A673 (cell line): ENCODE data around the gene TMC4. TPM values are rescaled to one million over a fixed set of nuclear protein-coding genes. Genes with fewer than 3 reads are reported as not detected.

Source experiments
- BruUV-seq: library from RNA; stranded (reverse); fragments of 400-500 nt; replicated peaks from 2 replicates; lab custom pipeline; 2021; lab: Mats Ljungman, UMichigan
- CTCF ChIA-PET: fragments of 300-600 bp; sonication (Branson Sonifier 250); formaldehyde crosslinking; loops from one replicate; lab custom pipeline; 2022; ENCODE audit warnings: antibody characterized with exemption; lab: Charles Lee
- POLR2A ChIA-PET: fragments of 300-600 bp; sonication (Branson Sonifier 250); formaldehyde crosslinking; loops from one replicate; lab custom pipeline; 2022; ENCODE audit warnings: antibody characterized with exemption; ENCODE audit not compliant: low non-redundant PET; lab: Charles Lee
- DNase-seq: peaks from one replicate; pipeline ENCODE4 v3.0.0-alpha.2; 2015; ENCODE audit warnings: low spot score
- H3K27ac ChIP-seq: fragments of 200-600 bp; sonication (generic); 2 replicates; pipeline ENCODE4 v1.5.1; 2016; ENCODE audit warnings: mixed run types, low read depth, mild to moderate bottlenecking, mixed read lengths, antibody characterized with exemption, low read length; ENCODE audit not compliant: poor library complexity, severe bottlenecking
- H3K27me3 ChIP-seq: fragments of 200-600 bp; sonication (generic); replicated peaks from 2 replicates; pipeline ENCODE4 v1.6.1; 2017; ENCODE audit warnings: mixed run types, low read depth, mild to moderate bottlenecking, mixed read lengths, antibody characterized with exemption, low read length; ENCODE audit not compliant: insufficient read depth, poor library complexity
- H3K36me3 ChIP-seq: fragments of 200-600 bp; sonication (generic); 2 replicates; pipeline ENCODE4 v1.6.1; 2016; ENCODE audit warnings: mixed run types, mild to moderate bottlenecking, mixed read lengths, antibody characterized with exemption, low read length; ENCODE audit not compliant: insufficient read depth, poor library complexity, severe bottlenecking
- H3K4me1 ChIP-seq: fragments of 200-600 bp; sonication (generic); 2 replicates; pipeline ENCODE4 v1.6.1; 2017; ENCODE audit warnings: mixed run types, mild to moderate bottlenecking, mixed read lengths, antibody characterized with exemption, low read length; ENCODE audit not compliant: insufficient read depth, poor library complexity, severe bottlenecking
- H3K4me3 ChIP-seq: fragments of 200-600 bp; sonication (generic); 2 replicates; pipeline ENCODE4 v1.5.1; 2016; ENCODE audit warnings: low read depth, mixed run types, mild to moderate bottlenecking, mixed read lengths, low read length; ENCODE audit not compliant: poor library complexity, severe bottlenecking
- H3K9me3 ChIP-seq: fragments of 200-600 bp; sonication (generic); 2 replicates; pipeline ENCODE4 v1.6.1; 2016; ENCODE audit warnings: mixed run types, low read depth, mild to moderate bottlenecking, mixed read lengths, antibody characterized with exemption, low read length; ENCODE audit not compliant: poor library complexity, severe bottlenecking
- EZH2 ChIP-seq: fragments of 200-600 bp; sonication (generic); IDR thresholded peaks from 2 replicates; pipeline ENCODE4 v1.6.1; 2017; ENCODE audit warnings: borderline replicate concordance, low read depth, mild to moderate bottlenecking, mixed read lengths, antibody characterized with exemption, low read length; ENCODE audit not compliant: poor library complexity, severe bottlenecking
- intact Hi-C: fragments of 100-400 bp; cut with micrococcal nuclease; formaldehyde crosslinking; loops from one replicate; pipeline ENCODE4 v1.10.0; 2022; ENCODE audit not compliant: unreplicated experiment
- total RNA-seq: library from RNA; stranded (reverse); gene quantifications from 2 replicates; pipeline ENCODE4 v1.2.3, GENCODE V29; 2021
- TF ChIP-seq, protein P1 (sequence below): fragments of 300-800, 200-600 bp; sonication (generic); conservative IDR thresholded peaks from 2 replicates; pipeline ENCODE4 v1.5.1; 2017; ENCODE audit warnings: low read depth, mild to moderate bottlenecking, antibody characterized with exemption, low read length, moderate library complexity, mixed read lengths

Gene TMC4
- total RNA-seq, 1 experiment from 2014 or later: 0.58 TPM

DNA sequence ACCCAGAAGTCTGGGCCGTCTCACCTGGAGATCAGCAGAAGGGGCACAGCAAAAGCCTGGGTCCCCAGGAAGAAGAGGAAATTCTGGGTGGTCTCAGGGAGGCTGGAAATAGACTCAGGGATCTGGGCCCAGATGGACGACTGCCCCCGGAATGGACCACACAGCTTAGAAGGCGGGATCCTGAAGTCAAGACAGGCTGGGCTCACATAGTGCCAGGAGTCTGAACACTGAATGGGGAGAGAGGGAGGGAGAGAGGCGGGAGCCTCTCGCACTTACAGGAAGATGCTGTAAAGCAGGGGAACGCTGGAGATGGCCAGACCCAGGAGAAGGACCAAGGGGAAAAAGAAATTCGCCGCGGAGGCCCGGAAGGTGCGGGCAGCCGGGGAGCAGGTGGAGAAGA is 12.1 kb downstream of the TMC4 start:
- H3K4me3 ChIP-seq: peak overlapping the region; percentile 63
- H3K36me3 ChIP-seq: peaks cover 21% of the 10 kb centered on the region
- TF ChIP-seq EZH2: no peak
- TF ChIP-seq, protein P1, sequence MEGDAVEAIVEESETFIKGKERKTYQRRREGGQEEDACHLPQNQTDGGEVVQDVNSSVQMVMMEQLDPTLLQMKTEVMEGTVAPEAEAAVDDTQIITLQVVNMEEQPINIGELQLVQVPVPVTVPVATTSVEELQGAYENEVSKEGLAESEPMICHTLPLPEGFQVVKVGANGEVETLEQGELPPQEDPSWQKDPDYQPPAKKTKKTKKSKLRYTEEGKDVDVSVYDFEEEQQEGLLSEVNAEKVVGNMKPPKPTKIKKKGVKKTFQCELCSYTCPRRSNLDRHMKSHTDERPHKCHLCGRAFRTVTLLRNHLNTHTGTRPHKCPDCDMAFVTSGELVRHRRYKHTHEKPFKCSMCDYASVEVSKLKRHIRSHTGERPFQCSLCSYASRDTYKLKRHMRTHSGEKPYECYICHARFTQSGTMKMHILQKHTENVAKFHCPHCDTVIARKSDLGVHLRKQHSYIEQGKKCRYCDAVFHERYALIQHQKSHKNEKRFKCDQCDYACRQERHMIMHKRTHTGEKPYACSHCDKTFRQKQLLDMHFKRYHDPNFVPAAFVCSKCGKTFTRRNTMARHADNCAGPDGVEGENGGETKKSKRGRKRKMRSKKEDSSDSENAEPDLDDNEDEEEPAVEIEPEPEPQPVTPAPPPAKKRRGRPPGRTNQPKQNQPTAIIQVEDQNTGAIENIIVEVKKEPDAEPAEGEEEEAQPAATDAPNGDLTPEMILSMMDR: no peak
- no peaks in the 10 kb centered on the region for H3K9me3 ChIP-seq
- H3K27ac ChIP-seq: peak overlapping the region; percentile 73
- H3K4me1 ChIP-seq: peaks cover 9% of the 10 kb centered on the region
- intact Hi-C loops: loop anchor here (2.0 kb wide), 1 partner anchor 28 kb away; the partner anchor contains the start of gene MBOAT7
- no peaks in the 10 kb centered on the region for H3K27me3 ChIP-seq
- no peak for DNase-seq
- ChIA-PET POLR2A (no interaction called here), CTCF (no interaction called here)
- no TSS peak for BruUV-seq

DNA sequence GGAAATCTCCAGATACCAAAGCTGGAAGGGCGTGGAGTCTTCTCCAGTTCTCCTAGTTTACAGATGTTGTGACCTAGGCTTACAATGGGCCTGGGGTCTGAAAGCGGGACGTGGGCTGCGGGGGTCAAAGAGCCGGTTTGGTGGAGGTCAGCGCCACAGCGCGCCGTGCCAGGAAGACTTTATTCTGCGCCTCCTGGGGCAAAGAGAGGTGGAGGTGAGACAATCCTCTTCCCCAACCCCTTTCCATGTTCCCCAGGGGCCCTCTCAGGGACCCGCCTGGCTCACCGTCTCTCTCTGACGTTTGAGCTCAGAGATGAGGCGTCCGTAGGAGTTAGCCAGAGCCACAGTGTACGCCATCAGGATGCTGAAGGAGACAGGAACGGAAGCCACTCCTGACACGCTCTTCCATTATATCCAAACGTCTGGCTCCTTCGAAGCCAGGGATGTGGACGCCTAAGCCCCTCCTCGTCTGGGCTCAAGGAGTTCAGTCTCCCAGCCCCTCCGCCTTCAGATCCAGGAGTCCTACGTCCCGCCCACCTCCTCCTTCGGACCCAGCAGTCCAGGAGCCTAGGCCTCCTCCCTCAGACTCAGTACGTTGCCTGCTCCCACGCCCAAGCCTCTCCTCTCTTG is 12.7 kb downstream of the TMC4 start:
- CTCF ChIA-PET: no interaction called here
- DNase-seq: peak; percentile 26
- TSS peak; percentile 64 for BruUV-seq
- peaks cover 26% of the 10 kb centered on the region for H3K36me3 ChIP-seq
- intact Hi-C loops: loop anchor here (2.0 kb wide), 1 partner anchor 29 kb away; the partner anchor contains the start of gene MBOAT7
- H3K9me3 ChIP-seq: no peaks in the 10 kb centered on the region
- H3K4me1 ChIP-seq: peaks cover 9% of the 10 kb centered on the region
- peak overlapping the region; percentile 63 for H3K4me3 ChIP-seq
- TF ChIP-seq, protein P1: no peak
- TF ChIP-seq EZH2: no peak
- no peaks in the 10 kb centered on the region for H3K27me3 ChIP-seq
- POLR2A ChIA-PET: no interaction called here
- H3K27ac ChIP-seq: peak overlapping the region; percentile 73

DNA sequence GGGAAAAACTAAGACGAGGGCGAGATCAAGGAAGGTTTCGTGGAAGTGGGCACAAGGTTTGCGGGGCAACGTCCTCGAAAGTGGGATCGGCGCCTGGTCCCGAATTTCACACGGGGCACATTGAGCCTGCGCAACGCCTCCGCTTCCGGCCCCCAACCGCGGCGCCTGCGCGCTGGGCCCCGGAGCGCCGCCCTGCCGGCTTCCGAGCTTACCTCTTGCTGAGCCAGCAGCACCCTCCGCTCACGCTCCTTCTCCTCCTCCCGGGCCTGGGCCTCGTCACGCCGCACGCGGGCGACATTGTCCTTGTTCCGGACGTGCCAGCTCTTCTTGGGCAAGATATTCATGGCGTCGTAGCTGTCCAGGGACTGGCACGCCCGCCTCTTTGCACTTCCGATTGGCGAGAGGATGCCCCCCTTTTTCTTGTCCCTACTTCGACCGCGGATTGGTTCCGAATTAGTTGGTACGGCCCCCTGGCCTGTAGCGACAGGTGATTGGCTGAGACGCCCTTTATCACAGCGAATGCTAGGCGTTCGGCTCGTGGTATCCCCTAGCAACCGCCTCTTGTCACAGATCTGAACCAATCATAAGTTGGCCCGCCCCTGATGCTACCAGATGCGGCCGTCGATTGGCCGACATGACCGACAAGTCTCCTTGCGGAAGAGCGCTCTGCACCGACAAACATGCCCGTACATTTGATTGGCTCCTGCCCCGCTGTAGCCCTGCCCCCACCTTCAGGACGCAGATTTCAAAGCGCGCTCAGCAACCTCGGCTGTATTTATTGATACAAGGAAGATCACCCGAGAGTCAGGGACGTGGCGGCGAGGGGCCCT is 13.4 kb downstream of the TMC4 start, which contains the start of gene LENG1:
LENG1 (minus strand) TSS at position 370 of the 830 bp plus-strand sequence; CDS start at position 344, 26 bp downstream.
- peak within 1 kb of the TSS; percentile 93 for H3K27ac ChIP-seq
- H3K36me3 ChIP-seq: peaks cover 34% of the 10 kb centered on the region
- ChIA-PET CTCF (interaction anchor here (1.0 kb wide), 1 partner anchor 11 kb away, joined by 3 read pairs; no protein-coding TSS in a partner anchor), POLR2A (interaction anchor here (1.0 kb wide), 1 partner anchor 44 kb away, joined by 3 read pairs; the partner anchor contains the start of genes PRPF31 and TFPT)
- intact Hi-C loops: loop anchor here (2.0 kb wide), 1 partner anchor 29 kb away; the partner anchor contains the start of gene MBOAT7
- TF ChIP-seq, protein P1: peak; percentile 53
- TF ChIP-seq EZH2: no peak
- H3K9me3 ChIP-seq: no peaks in the 10 kb centered on the region
- H3K4me1 ChIP-seq: peaks cover 9% of the 10 kb centered on the region
- no peaks in the 10 kb centered on the region for H3K27me3 ChIP-seq
- peak within 1 kb of the TSS; percentile 63 for H3K4me3 ChIP-seq
- DNase-seq: peak; percentile 100
- no TSS peak for BruUV-seq
